Activated CD8-positive, alpha-beta memory T cell treated with anti-CD3 and anti-CD28 coated beads for 36 hours (primary cell): ENCODE data around the gene OGFRL1. TPM values are rescaled to one million over a fixed set of nuclear protein-coding genes. Genes with fewer than 3 reads are reported as not detected.
"Not testable (repeated sequence)": the region's sequence is repeated elsewhere in the genome, so short reads cannot be mapped to it uniquely, and the experiment has no call there.

Experiments
- CTCF ChIA-PET: fragments of 350-600 bp; sonication (Branson Sonifier 250); formaldehyde crosslinking; loops from one replicate; lab custom pipeline; 2021; ENCODE audit warnings: antibody characterized with exemption; lab: Charles Lee
- POLR2A ChIA-PET: fragments of 350-600 bp; sonication (Branson Sonifier 250); formaldehyde crosslinking; loops from one replicate; lab custom pipeline; 2021; ENCODE audit warnings: antibody characterized with exemption; lab: Charles Lee
- total RNA-seq, 2 experiments: library from RNA; stranded (reverse); gene quantifications; one replicate each; pipeline ENCODE4 v1.2.3, GENCODE V29; 2021

OGFRL1 gene
- 1 to 10 TPM; 5.0 to 5.1 TPM for total RNA-seq

GRCh38 chr6:71288228-71289038 lies at the start of gene OGFRL1:
Gene OGFRL1, plus strand, starts transcription at chr6:71288811. Its CDS starts 126 bp downstream, at chr6:71288937.
- ChIA-PET CTCF (interaction anchor here (0.6 to 1.7 kb wide), 2 partner anchors 11 to 1491 kb away, joined by 3 to 6 read pairs; no protein-coding TSS in a partner anchor), POLR2A (interaction anchor here (0.6 to 1.0 kb wide), 4 partner anchors 10 to 620 kb away, joined by 3 to 8 read pairs (median 3); partner anchors contain the start of gene SMAP1)

DNA sequence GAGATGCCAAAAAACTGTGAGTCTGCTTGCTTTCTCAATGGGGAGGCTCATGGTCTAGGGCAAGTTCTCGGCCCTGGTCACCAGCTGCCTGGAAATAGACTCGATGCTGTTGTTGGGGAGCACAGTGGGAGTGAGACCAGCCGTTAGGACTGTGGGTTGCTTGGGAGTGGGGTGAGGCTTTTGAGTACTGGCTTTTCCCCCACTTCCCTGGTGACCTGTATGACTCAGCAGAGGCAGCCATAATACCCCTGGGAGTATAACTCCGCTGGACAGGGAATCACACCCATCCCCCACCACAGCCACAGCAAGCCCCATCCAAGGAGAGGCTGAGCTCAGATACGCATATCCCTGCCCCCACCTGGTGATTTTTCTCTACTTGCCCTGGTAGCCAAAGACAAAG lies 48.9 kb upstream of the OGFRL1 start:
- ChIA-PET CTCF (no interaction called here), POLR2A (no interaction called here)

- ChIA-PET POLR2A (no interaction called here), CTCF (no interaction called here)
Observed at GRCh38 chr6:71245265-71246049, 43.2 kb upstream of the OGFRL1 start.

DNA sequence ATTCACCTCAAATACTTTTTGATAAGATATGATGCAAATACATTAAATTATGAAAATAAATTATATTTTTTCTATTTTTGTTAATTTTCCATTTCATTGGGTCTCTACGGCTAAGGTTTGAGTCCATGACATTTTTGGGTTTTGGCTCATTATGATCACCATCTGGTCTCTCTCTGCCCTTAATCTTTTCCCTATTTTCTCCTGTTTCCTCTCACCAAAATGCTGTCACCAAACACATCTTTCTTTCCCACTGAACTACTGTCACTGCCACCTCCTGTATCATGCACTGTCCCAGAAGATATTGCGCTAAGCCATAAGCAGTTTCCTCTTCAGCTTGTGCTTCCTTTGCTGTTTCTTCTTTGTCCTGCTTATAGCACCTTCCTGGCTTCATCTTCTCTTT lies 42.0 kb upstream of the OGFRL1 start:
- ChIA-PET CTCF (no interaction called here), POLR2A (no interaction called here)

- ChIA-PET POLR2A (no interaction called here), CTCF (no interaction called here)
Observed at GRCh38 chr6:71248306-71248765, 40.3 kb upstream of the OGFRL1 start.

GRCh38 chr6:71248878-71249544 lies 39.6 kb upstream of the OGFRL1 start:
- ChIA-PET CTCF (no interaction called here), POLR2A (no interaction called here)

GRCh38 chr6:71250099-71250602 lies 38.5 kb upstream of the OGFRL1 start:
- CTCF ChIA-PET, result no interaction called here
- POLR2A ChIA-PET, result no interaction called here

GRCh38 chr6:71252410-71252809 lies 36.2 kb upstream of the OGFRL1 start:
- CTCF ChIA-PET, result no interaction called here
- POLR2A ChIA-PET, result no interaction called here

DNA sequence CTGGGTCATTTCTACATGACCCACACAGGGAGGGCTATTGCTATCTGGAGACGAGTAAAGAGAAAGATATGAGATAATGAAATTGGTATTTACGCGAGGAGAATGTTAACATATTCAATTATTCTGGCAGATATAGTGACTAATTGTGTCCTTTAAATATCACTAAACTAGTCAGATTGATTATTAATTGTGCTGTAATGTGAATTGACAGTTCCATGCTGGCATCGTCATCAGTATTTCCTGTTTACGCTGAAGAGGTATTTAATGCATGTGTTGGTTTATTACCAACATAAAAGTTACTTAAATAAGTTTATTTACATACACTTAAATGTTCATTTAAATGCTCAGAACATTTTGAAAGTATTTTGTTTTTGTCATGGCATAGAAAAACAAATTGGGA lies 35.7 kb upstream of the OGFRL1 start:
- ChIA-PET CTCF (no interaction called here), POLR2A (no interaction called here)

DNA sequence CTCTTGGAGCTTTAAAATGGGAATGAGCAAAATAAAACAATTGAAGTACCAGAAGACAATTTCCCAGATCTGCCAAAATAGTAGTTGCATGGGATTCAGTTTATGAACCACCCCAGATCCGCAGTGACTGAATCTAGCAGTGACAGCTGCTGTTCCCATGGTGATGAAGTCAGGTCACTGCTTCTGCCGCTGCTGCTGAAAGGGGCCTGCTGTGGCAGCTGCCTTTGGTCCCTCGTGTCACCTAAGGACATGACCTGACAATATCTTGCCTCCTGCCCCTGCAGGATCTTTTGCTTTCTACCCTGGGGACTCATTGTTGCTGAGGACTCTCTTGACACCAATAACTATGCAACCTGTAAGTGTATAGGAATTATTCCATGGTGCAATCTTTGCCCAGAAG lies 34.3 kb upstream of the OGFRL1 start:
- CTCF ChIA-PET, result no interaction called here
- POLR2A ChIA-PET, result no interaction called here

- ChIA-PET CTCF (no interaction called here), POLR2A (no interaction called here)
Observed at GRCh38 chr6:71258078-71258866, 30.3 kb upstream of the OGFRL1 start.

DNA sequence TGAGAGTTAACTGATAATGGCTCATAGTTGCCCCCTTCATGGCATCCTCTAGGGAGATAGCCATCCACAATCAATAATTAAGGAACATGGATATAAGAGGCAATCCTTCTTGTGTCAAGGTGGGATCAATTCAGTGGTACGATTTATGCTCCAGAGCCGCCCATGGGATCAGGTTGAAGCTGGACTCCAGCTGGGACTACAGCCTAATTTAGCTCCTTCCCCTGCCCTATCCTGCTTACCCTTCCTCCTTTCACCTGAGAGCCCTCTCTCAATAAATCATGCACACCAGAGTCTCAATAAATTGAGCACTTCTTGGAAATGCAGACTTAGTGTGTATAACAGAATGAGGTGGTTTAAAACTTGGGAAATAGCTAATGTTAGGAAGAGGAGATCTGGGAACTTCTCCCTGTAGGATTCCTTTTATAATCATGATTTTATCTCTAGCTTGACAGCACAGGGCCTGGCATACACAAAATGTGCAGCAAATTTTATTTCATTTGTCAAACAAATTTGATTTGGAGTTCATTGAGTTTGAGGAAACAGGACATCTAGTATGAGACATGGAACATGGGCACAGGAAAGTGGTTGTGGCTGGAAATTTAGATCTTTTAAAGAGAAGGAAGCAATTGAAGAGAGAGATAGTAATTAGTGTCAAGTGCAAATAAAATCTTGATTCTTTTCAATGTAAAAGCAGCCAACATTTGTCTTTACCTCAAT lies 28.6 kb upstream of the OGFRL1 start:
- POLR2A ChIA-PET, result no interaction called here
- CTCF ChIA-PET, result no interaction called here

DNA sequence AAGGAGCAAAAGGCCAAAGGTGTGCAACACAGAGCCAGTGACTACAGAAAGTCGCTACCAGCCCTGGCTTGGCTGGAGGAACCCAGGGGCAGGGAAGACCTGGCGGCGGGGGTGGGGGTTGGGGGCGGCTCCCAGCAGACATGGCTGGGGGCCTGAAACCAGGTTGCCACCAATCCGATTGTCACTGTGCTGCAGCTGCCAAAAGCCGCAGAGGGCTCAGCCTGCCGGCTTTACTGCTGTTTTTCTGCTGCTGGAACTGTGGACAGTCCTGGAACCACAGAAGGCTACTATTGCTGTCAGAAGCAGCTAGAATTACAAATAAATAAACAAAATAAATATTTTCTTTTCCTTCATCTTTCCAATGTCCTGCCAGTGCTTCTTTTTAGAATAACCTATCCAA lies 25.7 kb upstream of the OGFRL1 start:
- CTCF ChIA-PET, result no interaction called here
- POLR2A ChIA-PET, result no interaction called here

DNA sequence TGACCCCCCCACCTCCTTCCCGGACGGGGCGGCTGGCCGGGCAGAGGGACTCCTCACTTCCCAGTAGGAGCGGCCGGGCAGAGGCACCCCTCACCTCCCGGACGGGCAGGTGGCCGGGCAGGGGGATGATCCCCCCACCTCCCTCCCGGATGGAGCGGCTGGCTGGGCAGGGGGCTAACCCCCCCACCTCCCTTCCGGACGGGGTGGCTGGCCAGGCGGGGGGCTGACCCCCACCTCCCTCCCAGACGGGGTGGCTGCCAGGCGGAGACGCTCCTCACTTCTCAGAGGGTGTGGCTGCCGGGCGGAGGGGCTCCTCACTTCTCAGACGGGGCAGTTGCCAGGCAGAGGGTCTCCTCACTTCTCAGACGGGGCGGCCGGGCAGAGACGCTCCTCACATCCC lies 22.2 kb upstream of the OGFRL1 start:
- CTCF ChIA-PET, POLR2A ChIA-PET: not testable (repeated sequence)

GRCh38 chr6:71268735-71269437 lies 19.7 kb upstream of the OGFRL1 start:
- ChIA-PET POLR2A (no interaction called here), CTCF (no interaction called here)

GRCh38 chr6:71277926-71278600 lies 10.5 kb upstream of the OGFRL1 start:
- ChIA-PET CTCF (no interaction called here), POLR2A (no interaction called here)

DNA sequence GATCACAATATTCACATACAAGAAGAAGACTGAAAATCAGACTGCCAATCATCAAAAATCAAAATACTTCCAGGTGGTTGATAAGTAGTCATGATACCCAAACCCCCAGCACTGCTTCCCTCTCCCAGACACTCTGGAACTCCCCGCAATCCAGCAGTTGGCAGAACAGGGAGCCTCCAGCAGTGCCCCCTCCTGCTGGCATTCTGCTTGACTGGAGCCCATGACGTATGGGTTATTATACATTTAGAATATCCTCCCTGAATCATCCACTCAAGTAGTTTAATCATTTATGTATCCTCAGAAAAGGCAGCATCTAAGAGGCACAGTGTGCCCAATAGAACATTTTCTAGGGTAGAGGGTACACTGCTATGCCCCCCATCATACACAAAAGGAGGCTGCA lies 9.3 kb upstream of the OGFRL1 start:
- CTCF ChIA-PET, result no interaction called here
- POLR2A ChIA-PET, result no interaction called here
